CMK (cell line): ENCODE measurements around the gene GPR132.
"Not testable (repeated sequence)": the region's sequence is repeated elsewhere in the genome, so short reads cannot be mapped to it uniquely, and the experiment has no call there.

Source experiments
- DNase-seq: peaks from one replicate; pipeline ENCODE4 v3.0.0-alpha.2; 2010; ENCODE audit warnings: low read depth

Gene GPR132

DNA sequence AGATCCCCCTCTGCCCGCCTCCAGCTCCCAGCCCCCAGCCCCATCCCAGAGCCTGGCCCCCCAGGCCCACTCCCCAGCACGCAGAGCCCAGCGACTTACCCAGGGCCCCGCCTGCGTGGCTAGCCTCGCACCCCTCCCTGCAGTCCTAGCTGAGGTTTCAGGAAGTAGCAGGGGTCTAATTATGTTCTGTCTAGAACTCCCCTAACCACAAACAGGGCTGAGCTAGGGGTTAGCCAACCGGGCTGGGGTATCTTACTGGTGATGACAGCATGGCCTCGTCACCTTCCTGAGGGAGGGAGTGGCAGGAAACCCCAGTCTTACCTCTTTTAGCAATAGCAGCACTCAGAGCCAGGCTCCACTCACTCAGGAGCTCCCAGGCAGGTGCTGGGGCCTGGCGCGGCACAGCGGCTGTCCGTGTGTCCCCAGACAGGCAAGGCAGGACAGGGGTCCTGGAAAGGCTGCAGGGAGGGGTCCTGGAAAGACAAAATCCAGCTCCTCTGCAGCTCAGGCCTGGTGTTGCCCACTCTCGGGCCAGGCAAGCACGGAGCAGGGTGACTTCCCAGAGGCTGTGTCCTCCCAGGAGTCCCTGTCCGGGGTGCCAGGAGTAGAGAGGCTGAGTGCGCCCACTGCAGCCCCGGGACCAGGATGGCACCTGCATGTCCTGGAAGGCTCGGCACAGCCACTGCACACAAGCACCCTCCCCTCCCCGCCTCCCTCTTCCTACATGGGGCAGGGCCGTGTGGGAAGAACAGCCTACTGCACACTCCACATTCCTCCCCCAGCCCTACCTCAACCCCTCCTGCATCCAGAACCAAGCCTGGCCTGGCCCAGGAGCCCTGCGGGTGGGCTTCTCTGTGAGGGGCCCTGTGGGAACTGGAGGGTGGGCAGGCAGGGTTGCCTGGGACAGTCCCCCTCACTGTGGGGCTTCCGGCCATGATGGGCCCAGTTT, at the start of gene GPR132:
Gene GPR132 (minus strand): TSS at position 151 of the 949 bp plus-strand sequence. CDS start 10,010 bp downstream, outside the sequence.
- no peak for DNase-seq

DNA sequence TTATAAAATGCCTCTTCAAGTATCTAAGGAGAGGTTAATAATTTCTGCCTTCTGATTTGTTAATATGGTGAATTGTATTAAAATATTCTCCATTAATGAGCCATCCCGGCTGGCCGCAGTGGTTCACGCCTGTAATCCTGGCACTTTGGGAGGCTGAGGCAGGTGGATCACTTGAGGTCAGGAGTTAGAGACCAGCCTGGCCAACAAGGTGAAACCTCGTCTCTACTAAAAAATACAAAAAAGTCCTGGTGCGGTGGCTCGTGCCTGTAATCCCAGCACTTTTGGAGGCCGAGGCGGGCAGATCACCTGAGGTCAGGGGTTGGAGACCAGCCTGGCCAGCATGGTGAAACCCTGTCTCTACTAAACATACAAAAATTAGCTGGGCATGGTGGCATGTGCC, 44.0 kb upstream of the GPR132 start:
- DNase-seq, result not testable (repeated sequence)

GRCh38 chr14:105108516-105108864, 43.3 kb upstream of the GPR132 start:
- DNase-seq, result no peak

- DNase-seq, result no peak
Observed at GRCh38 chr14:105107781-105108515, 42.7 kb upstream of the GPR132 start.

DNA sequence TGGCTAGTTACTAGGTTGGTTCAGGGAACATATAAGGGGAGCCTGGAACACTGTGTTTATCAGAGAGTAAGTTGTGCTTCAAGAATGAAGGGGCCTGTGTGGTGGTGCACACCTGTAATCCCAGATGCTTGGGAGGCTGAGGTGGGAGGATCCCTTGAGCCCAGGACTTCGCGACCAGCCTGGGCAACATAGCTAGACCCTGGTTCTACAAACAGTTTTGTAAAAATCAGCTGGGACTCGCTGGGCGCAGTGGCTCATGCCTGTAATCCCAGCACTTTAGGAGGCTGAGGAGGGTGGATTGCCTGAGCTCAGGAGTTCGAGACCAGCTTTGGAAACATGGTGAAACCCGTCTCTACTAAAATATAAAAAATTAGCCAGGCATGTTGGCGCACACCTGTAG, 42.1 kb upstream of the GPR132 start:
- no peak for DNase-seq

GRCh38 chr14:105105158-105105557, 39.9 kb upstream of the GPR132 start:
- no peak for DNase-seq

DNA sequence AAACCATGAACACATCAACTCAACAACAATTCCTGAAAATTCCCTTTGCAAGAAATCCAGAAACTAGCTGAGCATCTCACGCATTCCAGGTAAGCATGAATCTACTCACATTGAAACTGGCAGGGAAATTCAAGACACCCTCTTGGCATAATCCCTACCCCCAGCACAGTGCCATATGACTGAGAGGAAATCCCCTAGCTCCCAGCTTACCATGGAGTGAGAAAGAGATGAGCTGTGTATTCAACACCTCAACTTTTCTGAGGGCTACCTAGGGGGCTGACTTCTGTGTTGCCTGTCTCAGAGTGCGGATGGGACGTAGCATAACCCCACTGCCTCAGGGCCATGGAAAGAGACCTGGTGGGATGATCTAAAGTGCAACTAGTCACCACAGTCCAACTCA, 37.7 kb upstream of the GPR132 start:
- DNase-seq, result no peak

DNA sequence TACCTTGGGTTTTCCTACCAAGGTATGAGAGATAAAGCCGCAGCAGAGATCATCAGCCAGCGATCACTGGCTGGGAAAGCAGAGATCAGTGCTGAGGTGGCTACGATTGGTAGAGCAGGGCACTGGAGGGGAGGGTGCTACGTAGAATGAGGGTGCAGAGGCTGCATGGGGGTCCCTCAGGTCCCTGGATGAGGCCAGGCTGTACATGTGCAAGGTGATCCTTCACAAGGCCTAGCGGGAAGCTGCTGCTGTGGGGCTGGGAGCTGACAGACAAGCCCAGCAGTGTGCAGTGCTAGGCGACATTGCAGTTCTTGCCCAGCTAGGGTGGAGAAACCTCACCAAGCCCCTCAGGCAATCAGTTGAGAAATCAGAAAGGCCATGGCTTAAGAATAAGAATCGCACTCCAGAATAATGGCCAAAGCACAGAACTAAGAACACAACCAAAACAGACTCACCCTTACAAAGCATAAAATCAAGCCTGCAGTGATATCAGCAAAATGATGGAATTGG, 37.2 kb upstream of the GPR132 start:
- DNase-seq, result no peak

DNA sequence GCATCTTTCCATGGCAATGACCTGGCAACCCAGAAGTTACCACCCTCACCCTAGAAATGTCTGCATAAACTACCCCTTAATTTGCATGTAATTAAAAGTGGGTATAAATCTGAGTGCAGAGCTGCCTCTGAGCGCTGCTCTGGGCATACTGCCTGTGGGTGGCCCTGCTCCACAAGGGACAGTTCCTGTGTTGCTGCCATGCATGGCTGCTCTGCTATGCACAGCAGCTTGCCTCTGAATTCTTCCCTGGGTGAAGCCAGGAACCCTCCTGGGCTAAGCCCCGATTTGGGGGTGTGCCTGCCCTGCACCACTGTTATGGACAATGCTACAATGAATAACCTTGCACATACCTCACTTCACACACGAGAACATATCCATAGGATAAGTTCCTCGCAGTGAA, 35.7 kb upstream of the GPR132 start:
- no peak for DNase-seq

DNA sequence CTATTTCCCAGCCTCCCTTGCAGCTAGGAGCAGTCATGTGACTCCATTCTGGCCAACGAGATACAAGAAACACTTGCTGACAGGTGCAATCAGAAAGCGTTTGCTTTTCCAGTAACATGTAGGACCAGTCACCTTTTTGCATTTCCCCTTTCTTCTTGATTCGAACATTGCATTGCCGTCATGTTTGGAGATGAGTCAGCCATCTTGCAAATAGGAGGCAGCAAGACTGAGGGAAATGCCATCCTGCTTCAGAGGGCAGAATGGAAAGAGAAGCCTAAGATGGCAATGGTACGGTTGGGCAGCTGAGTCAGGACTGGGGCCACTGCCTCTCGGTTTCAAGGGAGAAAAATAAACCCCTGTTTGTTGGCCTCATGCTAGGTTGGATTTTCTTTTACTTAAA, 34.5 kb upstream of the GPR132 start:
- DNase-seq, result no peak

- DNase-seq, result no peak
Observed at GRCh38 chr14:105098316-105098715, 33.1 kb upstream of the GPR132 start.

- no peak for DNase-seq
Observed at GRCh38 chr14:105097794-105098127, 32.5 kb upstream of the GPR132 start.

DNA sequence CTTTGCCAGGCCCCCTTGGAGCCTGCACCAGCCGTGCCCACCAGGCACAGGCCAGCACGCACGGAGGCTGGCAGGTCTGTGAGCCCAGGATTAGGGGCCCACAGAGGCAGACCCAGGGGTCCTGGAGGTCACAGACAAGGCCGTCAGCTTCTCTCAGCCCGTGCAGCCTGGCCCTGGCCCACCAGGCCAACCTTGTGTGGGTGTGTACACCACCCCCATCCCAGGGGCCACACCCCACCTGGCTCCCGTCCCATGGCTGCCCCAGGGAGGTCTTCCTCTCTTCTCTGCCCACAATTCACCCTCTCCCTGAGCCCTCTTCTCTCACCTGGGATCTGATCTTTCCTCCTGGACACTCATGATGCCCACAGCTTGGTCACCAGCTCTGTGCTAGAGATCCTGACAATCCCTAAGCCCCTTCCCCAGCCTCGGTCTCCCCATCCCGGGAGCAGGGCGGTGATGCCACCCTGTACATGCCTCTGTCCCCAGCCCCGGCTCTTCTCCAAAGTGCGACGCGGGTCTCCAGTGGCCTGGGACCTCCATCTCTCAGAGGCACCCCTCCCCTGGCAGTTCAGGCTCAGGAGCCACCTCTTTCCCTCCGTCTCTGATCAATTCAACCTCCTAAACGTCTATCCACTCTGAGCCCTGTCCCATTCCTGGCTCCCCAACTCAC, 31.1 kb upstream of the GPR132 start:
- no peak for DNase-seq

GRCh38 chr14:105095236-105095805, 30.1 kb upstream of the GPR132 start:
- no peak for DNase-seq

- no peak for DNase-seq
Observed at GRCh38 chr14:105094193-105094907, 29.1 kb upstream of the GPR132 start.

- no peak for DNase-seq
Observed at GRCh38 chr14:105093431-105094192, 28.4 kb upstream of the GPR132 start.

- DNase-seq, result no peak
Observed at GRCh38 chr14:105093038-105093430, 27.8 kb upstream of the GPR132 start.

DNA sequence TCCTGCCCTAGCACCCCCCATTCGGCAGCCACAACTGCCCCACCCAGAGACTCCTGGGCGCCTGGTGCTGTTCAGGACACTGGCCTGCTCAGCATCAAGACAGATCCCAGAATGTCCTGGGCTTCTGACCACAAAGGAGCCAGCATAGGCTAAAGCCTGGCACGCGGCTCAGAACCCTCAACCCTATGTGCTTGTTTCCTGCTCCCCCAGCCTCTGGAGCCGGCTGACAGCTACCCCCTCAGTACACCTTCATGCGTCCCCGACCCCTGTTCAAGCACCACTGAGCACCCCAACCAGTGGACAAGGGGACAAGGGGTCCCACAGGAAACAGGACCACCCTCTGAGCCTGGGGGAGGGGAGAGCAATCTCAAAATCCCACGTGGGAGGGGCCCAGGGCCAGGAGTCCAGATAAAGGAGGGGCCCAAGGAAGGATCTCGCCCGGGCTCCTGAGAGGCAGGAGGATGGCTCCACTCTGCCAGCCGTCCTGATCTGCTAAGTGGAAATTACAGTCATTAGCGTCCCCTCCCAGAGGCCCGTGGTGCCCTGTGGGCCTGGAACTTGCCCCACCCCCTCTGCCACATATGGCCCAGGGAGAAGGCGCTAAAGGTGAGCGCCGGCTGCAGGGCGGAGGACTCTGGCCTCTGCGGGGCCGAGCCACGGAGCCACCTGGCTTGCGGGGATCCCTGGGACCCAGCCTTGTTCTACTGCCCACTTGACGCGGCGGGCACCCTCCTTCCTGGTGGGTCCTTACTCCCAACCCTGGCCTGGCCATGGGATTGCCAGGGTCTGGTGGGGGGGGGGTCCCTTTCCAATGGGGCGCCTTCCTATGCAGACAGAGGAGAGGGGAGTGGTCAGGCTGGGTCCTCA, 27.2 kb upstream of the GPR132 start:
- DNase-seq, result no peak

DNA sequence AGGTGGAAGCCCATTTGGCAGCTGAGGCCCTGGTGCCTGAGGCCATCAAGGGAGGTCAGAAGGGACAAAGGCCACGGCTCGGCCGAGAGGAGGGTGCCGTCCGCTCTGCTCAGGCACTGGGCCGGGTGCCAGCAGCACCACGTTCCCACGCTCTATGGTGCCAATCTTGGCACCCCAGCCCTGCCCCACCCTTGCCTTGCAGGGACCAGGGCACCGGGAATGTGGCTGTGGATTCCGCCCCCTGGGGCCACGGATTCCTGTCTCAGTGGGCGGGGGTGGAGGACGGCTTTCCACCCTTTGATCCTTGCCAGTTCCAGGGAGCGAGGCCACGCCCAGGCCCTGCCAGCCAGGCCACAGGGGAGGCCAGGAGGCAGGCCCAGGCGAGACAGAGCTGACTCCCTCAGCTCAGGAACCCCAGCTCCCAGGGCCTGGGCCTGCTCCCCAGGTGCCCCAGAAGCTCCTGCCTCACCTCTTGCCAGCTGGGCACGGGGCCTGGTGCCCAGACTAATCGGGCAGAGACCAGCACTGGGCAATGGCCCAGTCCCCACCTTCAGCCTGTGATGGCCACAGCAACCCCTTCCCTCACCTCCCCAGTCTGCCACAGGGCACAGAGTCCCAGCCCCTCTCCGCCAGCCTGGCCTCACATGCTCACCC, 26.4 kb upstream of the GPR132 start:
- no peak for DNase-seq
